Prostate gland (tissue), 2 donors: ENCODE measurements around the gene SLAMF8.

Experiments used
- POLR2A ChIP-seq: fragments of 450-650 bp; IDR thresholded peaks from one replicate; pipeline ENCODE4 v1.6.1; 2016; ENCODE audit warnings: antibody characterized with exemption, mild to moderate bottlenecking
- POLR2AphosphoS5 ChIP-seq: sonication (generic); formaldehyde crosslinking; IDR thresholded peaks from one replicate; pipeline ENCODE4 v1.6.1; 2017; ENCODE audit warnings: antibody characterized with exemption
- TF ChIP-seq, protein P1 (sequence below), 4 experiments: fragments of 200-600 bp in 2 of 4; fragments of 450-650 bp in 2 of 4; sonication (generic) in 2 of 4; IDR thresholded peaks; 1 replicate in 3 of 4; 2 replicates in 1 of 4; pipeline ENCODE4 v1.5.1; 2016 to 2019; ENCODE audit warnings: antibody characterized with exemption in 4 of 4, mild to moderate bottlenecking in 2 of 4, moderate library complexity in 2 of 4

- TF ChIP-seq, protein P1, sequence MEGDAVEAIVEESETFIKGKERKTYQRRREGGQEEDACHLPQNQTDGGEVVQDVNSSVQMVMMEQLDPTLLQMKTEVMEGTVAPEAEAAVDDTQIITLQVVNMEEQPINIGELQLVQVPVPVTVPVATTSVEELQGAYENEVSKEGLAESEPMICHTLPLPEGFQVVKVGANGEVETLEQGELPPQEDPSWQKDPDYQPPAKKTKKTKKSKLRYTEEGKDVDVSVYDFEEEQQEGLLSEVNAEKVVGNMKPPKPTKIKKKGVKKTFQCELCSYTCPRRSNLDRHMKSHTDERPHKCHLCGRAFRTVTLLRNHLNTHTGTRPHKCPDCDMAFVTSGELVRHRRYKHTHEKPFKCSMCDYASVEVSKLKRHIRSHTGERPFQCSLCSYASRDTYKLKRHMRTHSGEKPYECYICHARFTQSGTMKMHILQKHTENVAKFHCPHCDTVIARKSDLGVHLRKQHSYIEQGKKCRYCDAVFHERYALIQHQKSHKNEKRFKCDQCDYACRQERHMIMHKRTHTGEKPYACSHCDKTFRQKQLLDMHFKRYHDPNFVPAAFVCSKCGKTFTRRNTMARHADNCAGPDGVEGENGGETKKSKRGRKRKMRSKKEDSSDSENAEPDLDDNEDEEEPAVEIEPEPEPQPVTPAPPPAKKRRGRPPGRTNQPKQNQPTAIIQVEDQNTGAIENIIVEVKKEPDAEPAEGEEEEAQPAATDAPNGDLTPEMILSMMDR (IDR thresholded peaks at IDR 0.05): no peak
- TF ChIP-seq POLR2A (no peak), POLR2AphosphoS5 (no peak)
Measured at GRCh38 chr1:159851407-159851806, 24.7 kb downstream of the SLAMF8 start.
